ENCODE measurements around the gene VTN.

Gene VTN

DNA sequence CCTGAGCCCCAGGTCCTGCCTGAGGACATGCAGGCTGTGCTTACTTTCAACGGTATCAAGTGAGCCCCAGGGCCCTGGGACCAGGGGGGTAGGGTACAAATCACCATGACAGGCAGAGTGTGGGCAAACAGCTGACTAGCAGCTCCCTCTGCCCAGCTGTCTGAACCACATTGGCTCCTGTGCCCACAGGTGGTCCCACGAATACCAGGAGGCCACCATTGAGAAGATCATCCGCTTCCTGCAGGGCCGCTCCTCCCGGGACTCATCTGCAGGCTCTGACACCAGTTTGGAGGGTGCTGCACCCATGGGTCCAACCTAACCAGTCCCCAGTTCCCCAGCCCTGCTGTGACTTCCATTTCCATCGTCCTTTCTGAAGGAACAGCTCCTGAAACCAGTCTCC, 25.9 kb upstream of the VTN start:
- no peak for DNase-seq

DNA sequence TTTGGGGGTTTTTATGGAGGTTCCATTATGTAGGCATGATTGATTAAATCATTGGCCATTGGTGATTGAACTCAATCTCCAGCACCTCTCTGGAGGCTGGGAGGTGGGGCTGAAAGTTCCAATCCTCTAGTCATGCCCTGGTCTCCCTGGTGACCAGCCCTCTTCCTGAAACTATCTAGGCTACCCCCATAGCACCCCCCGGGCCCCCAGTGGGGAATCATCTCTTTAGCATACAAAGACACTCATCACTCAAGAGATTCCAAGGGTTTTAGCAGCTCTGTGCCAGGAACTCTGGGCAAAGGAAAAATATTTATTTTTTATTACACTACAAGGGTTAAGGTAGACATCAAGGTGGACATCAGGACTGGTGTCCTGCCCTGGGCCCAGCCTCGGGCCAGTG, 25.3 kb upstream of the VTN start:
- DNase-seq = no peak

DNA sequence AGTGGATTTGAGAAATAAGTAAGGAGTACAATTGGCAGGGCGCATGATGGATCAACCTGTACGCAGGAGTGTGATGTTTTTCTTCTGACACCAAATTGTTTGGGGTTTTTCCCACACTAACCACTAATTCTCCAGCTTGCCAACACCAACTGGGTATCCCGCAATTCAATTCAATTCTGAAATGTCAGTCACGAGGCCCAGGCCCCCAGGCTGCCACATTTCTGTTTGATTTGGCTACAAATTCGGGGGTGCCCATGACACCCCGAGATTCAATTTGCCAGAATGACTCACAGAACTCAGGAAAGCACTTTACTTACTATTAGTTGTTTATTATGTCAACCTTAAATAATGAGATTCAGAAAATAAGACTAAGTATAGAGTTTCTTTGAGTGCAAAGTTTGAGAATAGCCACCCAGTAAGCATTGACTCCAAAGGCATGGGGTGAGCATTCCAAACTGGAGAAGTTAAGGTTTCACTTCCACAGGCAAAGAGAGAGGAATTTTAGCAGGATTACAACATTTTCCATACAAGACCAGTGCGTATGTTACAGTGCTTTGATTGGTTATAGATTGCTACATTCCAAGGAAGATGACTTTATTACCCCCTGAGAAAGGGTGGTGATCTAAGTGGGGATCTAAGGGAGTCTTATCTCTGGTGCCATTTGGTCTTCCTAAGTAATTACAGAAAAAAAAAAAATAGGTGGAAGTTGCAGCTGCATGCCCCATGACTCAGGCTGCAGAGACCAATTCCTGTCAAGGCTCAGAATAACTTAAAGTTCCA, 24.4 kb upstream of the VTN start:
- no peak for DNase-seq

DNA sequence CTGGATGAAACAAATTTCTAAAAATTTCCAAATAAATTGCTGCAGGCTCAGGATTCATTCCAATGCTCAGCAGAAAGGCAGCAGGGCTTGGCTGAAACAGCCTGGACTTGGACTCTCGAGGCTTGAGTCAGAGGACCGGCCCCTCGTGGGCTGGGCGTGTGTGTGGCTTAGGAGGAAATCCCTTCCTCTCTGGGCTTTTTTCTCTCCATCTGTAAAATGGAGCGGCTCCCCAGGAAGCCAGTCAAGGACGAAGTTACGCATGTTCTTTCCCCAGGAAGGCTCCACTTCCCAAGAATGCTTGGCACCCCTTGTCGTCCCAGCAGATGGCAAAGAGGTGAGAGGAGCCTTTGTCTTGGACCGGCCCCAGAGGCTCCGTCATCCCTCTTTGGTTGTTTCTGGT, 22.4 kb upstream of the VTN start:
- no peak for DNase-seq

DNA sequence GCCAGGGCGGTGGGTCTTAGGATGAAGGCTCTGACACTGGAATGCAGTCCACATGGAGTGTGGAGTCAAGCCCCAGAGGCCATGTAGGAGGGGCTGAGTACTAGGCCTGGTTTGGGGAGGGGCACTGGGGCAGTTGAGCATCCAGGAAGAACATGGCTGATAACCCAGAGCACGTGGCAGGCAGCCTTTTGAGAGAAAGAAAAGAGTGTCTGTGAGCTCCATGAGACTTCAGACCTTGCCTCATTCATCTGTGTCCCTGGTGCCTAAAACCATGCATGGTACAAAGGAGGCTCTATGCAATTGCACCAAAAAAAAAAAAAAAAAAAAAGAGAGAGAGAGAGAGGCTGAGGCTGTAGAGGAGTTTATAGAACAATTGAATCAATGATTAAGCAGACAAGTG, 21.3 kb upstream of the VTN start:
- DNase-seq = no peak

DNA sequence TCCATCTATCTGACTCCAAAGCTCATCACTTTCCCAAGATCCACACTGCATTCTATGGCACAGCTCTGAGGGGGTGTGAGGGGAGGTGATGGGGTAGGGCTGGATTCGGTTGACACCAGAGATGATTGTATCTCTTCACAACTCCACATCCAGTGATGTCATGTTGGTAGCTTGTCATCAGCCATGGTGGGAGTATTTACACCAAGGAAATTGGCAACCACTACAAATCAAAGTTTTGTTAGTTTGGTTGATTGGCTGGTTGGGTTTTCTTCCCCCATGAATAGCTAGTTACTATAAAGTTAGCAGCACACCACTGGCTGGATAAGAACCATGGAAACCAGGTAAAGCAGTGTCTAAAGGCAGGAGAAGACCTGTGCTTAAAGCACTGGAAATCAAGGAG, 20.9 kb upstream of the VTN start:
- DNase-seq = no peak

DNA sequence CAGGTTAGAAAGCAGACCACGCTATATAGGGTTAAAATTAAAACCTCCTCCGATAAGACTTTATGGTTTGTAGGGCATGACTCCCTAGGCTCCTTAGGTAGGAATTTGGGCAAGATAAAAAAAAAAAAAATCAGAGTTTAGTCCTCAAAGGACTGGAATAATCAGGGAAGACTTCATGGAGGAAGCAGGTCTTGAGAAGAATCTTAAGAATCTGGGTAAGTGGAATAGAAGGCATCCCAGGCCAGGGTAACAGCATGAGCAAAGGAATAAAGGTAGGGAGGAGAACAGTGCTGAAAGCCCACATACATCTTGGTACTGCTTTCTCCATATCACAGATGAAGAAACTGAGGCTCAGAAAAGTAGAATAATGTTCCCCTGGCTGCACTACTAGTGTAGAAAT, 20.5 kb upstream of the VTN start:
- DNase-seq = no peak

DNA sequence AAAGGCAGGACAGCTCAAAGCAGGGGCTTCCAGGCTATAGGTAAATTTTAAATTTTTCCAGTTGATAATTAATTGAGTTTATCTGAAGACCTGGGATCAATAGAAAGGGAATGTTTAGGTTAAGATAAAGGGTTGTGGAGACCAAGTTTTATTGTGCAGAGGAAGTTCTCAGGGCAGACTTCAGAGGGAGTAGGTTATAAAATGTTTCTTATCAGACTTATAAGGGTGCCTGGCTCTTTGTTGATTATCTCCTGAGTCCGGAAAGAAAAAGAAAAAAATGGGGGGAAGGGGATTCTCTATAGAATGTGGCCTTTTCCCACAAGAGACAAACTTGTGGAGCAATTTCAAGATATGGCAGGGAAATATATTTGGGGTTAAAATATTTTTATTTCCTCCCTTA, 20.0 kb upstream of the VTN start:
- no peak for DNase-seq

DNA sequence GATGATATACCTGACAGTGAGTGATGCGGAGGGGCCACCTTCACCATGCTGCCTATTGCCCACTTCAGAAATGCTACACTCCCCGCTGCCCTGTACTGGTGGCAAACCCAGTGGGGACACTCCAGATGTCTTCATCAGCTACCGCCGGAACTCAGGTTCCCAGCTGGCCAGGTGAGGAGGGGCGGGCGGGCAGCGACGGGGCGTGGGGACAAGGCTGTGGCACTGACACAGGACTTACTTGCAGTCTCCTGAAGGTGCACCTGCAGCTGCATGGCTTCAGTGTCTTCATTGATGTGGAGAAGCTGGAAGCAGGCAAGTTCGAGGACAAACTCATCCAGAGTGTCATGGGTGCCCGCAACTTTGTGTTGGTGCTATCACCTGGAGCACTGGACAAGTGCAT, 18.0 kb upstream of the VTN start:
- no peak for DNase-seq

DNA sequence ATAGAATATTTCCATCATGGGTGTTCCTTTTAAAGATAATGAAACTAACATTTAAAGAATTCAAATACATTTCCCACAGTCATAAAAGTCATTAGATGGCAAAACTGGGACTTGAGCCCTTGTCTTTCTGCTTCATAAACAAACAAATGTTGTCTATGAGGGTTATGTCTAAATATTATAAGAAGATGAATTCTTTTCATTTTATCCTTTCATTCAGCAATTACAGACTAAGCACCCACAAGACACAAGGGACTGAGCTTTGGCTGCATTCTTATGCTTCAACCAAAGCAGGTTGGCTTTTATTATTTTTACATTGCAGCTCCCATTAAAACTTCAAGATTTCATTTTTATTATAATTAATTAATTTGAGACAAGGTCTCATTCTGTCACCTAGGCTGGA, 16.3 kb upstream of the VTN start:
- no peak for DNase-seq

DNA sequence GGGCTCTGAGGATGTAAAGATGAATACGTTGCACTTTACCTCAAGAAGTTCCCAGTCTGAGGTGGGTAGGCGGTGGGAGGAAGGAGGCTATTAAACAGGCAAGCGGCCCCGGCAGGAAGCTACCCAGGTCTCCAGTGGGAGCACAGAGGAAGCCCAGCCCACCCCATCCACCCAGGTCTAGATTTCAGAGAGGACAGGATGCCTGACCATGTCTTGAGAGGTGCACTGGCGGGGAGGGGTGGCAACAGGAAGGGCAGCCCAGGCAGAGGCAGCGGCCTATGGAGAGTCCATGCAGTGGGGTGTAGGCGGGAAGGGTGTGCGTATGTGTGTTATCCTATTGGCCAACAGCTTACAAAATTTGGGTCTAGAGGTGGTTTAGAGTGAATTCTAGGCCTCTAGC, 15.3 kb upstream of the VTN start:
- no peak for DNase-seq

DNA sequence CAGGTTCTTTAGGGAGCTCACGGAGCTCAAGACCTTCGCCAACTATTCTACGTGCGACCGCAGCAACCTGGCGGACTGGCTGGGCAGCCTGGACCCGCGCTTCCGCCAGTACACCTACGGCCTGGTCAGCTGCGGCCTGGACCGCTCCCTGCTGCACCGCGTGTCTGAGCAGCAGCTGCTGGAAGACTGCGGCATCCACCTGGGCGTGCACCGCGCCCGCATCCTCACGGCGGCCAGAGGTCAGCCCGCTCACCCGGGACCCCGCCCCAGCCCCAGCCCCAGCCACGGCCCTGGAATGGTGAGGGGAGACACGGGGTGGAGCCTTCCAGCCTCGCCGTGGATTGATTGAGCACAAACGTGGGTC, 14.9 kb upstream of the VTN start:
- no peak for DNase-seq

DNA sequence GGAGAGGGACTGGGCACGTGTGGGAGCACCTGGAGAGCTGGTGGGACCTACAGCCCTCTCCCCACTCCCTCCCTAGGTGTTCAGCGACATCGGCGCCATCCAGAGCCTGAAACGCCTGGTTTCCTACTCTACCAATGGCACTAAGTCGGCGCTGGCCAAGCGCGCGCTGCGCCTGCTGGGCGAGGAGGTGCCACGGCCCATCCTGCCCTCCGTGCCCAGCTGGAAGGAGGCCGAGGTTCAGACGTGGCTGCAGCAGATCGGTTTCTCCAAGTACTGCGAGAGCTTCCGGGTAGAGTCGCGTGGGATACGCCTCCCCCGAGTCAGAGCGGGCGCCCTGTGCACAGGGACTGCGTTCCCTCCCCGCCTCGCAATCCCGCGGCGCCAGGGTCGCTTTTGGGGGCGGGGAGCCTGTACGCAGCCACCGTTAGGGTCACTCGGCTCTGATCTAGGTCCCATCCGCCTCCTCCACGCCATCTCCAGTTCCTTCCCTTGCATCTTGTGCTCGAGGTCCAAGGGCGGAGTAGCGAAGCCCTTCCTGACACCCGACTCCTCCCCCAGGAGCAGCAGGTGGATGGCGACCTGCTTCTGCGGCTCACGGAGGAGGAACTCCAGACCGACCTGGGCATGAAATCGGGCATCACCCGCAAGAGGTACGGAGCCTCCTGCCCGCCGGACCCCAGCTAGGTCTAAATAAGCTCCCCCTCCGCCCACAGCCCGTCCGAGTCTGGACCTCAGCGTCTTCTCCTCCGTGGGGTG, 14.4 kb upstream of the VTN start:
- peak in 1 of 56 donors; percentile 13 for DNase-seq

DNA sequence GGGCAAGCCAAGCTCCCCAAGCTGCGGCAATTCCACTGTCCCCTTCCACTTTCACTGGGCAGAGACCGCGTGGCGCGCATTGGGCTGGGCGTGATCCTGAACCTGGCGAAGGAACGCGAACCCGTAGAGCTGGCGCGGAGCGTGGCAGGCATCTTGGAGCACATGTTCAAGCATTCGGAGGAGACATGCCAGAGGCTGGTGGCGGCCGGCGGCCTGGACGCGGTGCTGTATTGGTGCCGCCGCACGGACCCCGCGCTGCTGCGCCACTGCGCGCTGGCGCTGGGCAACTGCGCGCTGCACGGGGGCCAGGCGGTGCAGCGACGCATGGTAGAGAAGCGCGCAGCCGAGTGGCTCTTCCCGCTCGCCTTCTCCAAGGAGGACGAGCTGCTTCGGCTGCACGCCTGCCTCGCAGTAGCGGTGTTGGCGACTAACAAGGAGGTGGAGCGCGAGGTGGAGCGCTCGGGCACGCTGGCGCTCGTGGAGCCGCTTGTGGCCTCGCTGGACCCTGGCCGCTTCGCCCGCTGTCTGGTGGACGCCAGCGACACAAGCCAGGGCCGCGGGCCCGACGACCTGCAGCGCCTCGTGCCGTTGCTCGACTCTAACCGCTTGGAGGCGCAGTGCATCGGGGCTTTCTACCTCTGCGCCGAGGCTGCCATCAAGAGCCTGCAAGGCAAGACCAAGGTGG, 11.2 kb upstream of the VTN start:
- peak in 10 of 56 donors; percentile 16 to 59 (median 38) for DNase-seq

DNA sequence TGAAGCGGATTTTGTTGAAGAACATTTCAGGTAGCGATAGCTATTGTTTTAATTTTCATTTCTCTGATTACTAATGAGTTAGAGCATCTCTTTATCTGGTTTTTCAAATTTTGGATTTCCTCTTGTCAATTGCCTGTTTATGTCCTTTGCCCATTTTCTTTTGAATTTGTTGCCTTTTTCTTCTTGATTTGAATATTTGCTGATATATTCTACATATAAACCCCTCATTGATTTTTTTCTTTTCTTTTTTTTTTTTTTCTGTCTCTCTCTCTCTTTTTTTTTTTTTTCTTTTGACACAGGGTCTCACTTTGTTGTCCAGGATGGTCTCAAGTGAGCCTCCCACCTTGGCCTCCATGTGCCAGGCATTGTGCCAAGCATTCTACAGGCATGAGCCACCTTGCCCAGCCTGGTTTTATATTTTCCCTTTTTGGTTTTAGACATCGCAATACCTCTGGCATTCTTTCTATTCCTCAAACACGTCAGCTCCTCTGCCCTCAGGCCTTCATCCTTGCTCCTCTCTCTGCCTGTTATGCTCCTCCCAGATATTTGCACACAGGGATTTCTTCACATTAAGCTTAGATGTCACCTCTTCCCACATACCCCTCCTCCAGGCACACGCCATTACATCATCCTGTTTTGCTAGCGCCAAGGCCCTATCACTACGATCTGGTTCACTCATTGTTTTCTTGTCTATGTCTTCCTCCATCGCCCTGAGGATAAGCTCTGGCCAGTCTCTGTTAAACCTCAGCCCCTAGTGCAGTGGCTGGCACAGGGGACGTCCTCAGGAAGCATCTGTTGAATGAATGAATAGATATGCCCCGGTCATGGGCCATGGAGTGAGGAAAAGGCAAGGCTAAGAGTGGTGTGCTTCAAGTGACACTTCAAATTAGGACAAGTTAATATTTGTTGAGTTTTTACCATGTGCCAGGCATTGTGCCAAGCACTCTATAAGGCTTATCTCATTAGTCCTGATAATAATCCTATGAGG, 10.0 kb upstream of the VTN start:
- no peak for DNase-seq

DNA sequence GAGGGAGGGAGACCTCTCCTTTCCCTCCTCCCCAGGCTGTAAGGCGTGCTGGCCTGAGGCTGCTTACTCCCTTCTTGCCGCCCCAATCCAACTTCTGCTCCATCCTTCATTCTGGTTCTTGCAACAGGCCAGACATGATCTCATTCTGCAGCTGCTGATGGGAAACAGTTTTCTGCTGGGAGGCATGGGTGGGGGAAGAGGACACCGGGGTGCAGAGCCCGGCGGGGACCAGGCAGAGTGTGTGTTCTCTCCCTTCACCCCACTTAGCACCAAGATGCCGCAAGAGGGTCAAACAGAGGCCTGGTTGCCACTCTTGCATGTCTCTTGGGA, 2.8 kb upstream of the VTN start:
- no peak for DNase-seq

DNA sequence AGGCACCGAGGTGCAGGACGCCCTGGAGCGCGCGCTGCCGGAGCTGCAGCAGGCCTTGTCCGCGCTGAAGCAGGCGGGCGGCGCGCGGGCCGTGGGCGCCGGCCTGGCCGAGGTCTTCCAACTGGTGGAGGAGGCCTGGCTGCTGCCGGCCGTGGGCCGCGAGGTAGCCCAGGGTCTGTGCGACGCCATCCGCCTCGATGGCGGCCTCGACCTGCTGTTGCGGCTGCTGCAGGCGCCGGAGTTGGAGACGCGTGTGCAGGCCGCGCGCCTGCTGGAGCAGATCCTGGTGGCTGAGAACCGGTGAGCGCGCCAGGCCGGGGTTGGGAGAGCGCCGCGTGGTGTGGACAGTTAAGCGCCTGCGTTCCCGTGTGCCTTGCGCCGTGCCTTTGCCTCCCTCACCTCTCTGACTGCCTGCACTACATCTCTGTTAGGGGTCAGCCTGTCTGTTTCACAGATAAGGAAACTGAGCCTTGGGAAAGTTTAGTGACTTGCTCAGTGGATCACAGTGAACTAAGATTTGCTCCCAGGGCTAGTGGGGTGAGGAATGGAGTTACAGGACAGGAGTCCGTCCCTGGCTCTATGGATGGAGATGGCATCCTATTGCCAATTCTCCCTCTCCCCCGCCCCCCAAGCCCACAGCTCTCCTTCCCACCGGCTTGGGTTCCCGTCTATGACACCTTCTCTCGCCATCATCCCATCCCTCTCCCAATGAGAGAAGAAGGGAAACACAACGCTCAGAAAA, 2.3 kb upstream of the VTN start:
- peak in 13 of 56 donors; percentile 16 to 54 (median 41) for DNase-seq

DNA sequence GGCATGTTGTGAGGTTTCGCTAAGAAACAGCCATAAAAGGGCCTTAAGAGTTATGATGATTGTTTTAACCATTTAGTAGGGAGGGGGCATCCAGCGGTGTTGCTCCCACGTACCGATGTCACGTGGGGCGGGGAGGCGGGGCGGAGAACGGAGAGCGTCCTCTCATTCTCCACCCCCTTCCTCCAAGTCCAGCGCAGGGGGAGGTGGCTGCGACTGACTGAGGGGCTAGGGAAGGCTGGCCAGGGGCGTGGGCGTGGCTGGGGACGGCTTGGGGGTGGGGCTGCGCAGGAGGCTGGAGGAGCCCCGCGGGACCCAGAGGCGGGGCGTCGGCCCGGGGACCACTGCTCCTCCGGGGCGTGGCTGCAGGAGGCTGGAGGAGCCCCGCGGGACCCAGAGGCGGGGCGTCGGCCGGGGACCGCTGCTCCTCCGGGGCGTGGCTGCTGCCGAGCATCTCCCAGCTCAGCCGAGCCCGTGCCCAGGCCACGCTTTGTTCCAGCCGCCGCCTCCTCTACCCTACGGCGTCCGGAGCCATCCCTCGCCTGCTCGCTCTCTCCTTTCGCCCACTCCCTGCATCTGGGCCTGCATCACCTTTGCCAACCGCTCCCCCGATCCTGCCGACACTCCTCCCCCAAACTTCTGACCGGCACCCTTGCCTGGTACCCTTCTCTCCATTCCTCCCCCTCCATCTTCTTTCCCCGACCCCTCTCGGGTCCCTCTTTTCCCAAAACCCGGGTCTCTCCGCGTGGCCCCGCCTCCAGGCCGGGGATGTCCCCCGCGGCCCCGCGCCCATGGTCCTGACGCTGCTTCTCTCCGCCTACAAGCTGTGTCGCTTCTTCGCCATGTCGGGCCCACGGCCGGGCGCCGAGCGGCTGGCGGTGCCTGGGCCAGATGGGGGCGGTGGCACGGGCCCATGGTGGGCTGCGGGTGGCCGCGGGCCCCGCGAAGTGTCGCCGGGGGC, 1.4 kb upstream of the VTN start, which contains the start of gene SARM1:
TSS of gene SARM1 (plus strand) at position 450 of the 958 bp plus-strand sequence. CDS start at position 789, 339 bp downstream.
- DNase-seq = peak in 53 of 56 donors; percentile 24 to 92 (median 67)

DNA sequence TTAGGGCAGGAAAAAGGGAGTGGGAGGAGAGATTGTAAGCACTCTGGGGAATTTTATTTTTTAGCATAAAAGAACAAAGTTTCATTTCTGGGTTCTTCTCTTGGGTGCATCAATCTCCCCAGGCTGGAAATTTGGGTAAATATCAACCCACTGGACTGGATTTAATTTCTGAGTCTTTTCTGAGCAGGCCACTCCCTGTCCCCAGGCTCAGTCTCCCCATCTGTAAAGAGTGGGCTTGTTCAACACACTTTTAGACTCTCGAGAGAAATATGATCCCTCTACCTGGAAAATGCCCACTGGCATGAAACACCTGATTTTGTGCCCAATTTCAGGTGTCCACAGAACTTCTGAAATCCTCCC, 617 bp upstream of the VTN start:
- DNase-seq = no peak

DNA sequence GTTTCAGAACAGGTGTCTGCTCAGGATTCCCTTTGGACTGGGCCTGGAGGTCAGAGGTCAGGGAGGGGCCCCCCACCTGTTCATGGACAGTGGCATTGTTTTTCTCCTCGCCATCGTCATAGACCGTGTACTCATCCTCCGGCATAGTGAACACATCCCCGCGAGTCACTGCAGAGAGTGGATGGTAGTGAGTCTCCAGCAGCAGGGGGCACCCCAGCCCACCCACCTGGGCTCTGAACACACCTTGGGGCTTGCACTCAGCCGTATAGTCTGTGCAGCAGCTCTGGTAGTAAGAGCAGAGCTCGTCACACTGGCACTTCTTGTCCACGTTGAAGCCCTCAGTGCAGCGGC, 448 bp downstream of the VTN start:
- DNase-seq = no peak

Data from amygdala (tissue), 56 donors.